ENCODE results near the gene FAF1.

Gene FAF1

GRCh38 chr1:50492142-50492541, 467.9 kb downstream of the FAF1 start:
- no peak for TF ChIP-seq CTCF (IDR thresholded peaks at IDR 0.05; ENCODE audit: control insufficient read depth, insufficient read depth, low read depth, low read length, missing control alignments)
- DNase-seq (ENCODE audit: low read depth), result no peak
- no peak overlapping the region for H3K4me3 ChIP-seq (ENCODE audit: control insufficient read depth, low read depth, low read length)

GRCh38 chr1:50491142-50491541, 468.9 kb downstream of the FAF1 start:
- no peak for DNase-seq (ENCODE audit: low read depth)
- no peak for TF ChIP-seq CTCF (IDR thresholded peaks at IDR 0.05; ENCODE audit: control insufficient read depth, insufficient read depth, low read depth, low read length, missing control alignments)
- no peak overlapping the region for H3K4me3 ChIP-seq (ENCODE audit: control insufficient read depth, low read depth, low read length)

- no peak overlapping the region for H3K4me3 ChIP-seq (ENCODE audit: control insufficient read depth, low read depth, low read length)
- DNase-seq (ENCODE audit: low read depth), result no peak
- no peak for TF ChIP-seq CTCF (IDR thresholded peaks at IDR 0.05; ENCODE audit: control insufficient read depth, insufficient read depth, low read depth, low read length, missing control alignments)
Measured at GRCh38 chr1:50490640-50491039, 469.4 kb downstream of the FAF1 start.

GRCh38 chr1:50488876-50489275, 471.2 kb downstream of the FAF1 start:
- TF ChIP-seq CTCF (IDR thresholded peaks at IDR 0.05; ENCODE audit: control insufficient read depth, insufficient read depth, low read depth, low read length, missing control alignments), result no peak
- no peak overlapping the region for H3K4me3 ChIP-seq (ENCODE audit: control insufficient read depth, low read depth, low read length)
- no peak for DNase-seq (ENCODE audit: low read depth)

- no peak for TF ChIP-seq CTCF (IDR thresholded peaks at IDR 0.05; ENCODE audit: control insufficient read depth, insufficient read depth, low read depth, low read length, missing control alignments)
- no peak overlapping the region for H3K4me3 ChIP-seq (ENCODE audit: control insufficient read depth, low read depth, low read length)
- no peak for DNase-seq (ENCODE audit: low read depth)
Measured at GRCh38 chr1:50488356-50488755, 471.7 kb downstream of the FAF1 start.

GRCh38 chr1:50487725-50488124, 472.3 kb downstream of the FAF1 start:
- DNase-seq (ENCODE audit: low read depth), result no peak
- no peak for TF ChIP-seq CTCF (IDR thresholded peaks at IDR 0.05; ENCODE audit: control insufficient read depth, insufficient read depth, low read depth, low read length, missing control alignments)
- H3K4me3 ChIP-seq (ENCODE audit: control insufficient read depth, low read depth, low read length), result no peak overlapping the region

GRCh38 chr1:50481142-50481736, 478.8 kb downstream of the FAF1 start:
- no peak overlapping the region for H3K4me3 ChIP-seq (ENCODE audit: control insufficient read depth, low read depth, low read length)
- TF ChIP-seq CTCF (IDR thresholded peaks at IDR 0.05; ENCODE audit: control insufficient read depth, insufficient read depth, low read depth, low read length, missing control alignments), result no peak
- DNase-seq (ENCODE audit: low read depth), result no peak

Data from AG09309 (cell line).